Muscle of arm (tissue), 12 donors: ENCODE data around the gene EFEMP1. TPM values are rescaled to one million over a fixed set of nuclear protein-coding genes. Genes with fewer than 3 reads are reported as not detected.

ENCODE experiments used
- DNase-seq: peaks from one replicate; pipeline ENCODE4 v3.0.0-alpha.2; 2013
- polyA plus RNA-seq, 12 donors: library from polyadenylated mRNA; unstranded; fragments of 120-200 nt; gene quantifications; one replicate each; pipeline ENCODE4 v1.2.1, GENCODE V29; 2013; ENCODE audit not compliant: insufficient read length in 12 of 12

The EFEMP1 gene
- polyA plus RNA-seq, 12 donors: 19.1 to 74.2 (median 35.5) TPM; not detected in 1

- no peak for DNase-seq
Observed at GRCh38 chr2:55901322-55901721, 22.3 kb downstream of the EFEMP1 start.

- no peak for DNase-seq
Observed at GRCh38 chr2:55899881-55900280, 23.7 kb downstream of the EFEMP1 start.

GRCh38 chr2:55898386-55899040 is 25.1 kb downstream of the EFEMP1 start:
- no peak for DNase-seq

GRCh38 chr2:55896633-55897032 is 26.9 kb downstream of the EFEMP1 start:
- DNase-seq: no peak

GRCh38 chr2:55894720-55895119 is 28.9 kb downstream of the EFEMP1 start:
- DNase-seq: no peak

- no peak for DNase-seq
Observed at GRCh38 chr2:55891671-55892094, 31.9 kb downstream of the EFEMP1 start.

GRCh38 chr2:55888936-55889335 is 34.6 kb downstream of the EFEMP1 start:
- no peak for DNase-seq

GRCh38 chr2:55887901-55888624 is 35.5 kb downstream of the EFEMP1 start:
- DNase-seq: no peak

- no peak for DNase-seq
Observed at GRCh38 chr2:55887351-55887750, 36.2 kb downstream of the EFEMP1 start.

GRCh38 chr2:55885944-55886281 is 37.7 kb downstream of the EFEMP1 start:
- DNase-seq: no peak

- no peak for DNase-seq
Observed at GRCh38 chr2:55885127-55885943, 38.2 kb downstream of the EFEMP1 start.

GRCh38 chr2:55883829-55884228 is 39.8 kb downstream of the EFEMP1 start:
- DNase-seq: no peak

- no peak for DNase-seq
Observed at GRCh38 chr2:55883357-55883756, 40.2 kb downstream of the EFEMP1 start.

GRCh38 chr2:55882954-55883353 is 40.6 kb downstream of the EFEMP1 start:
- no peak for DNase-seq

GRCh38 chr2:55880416-55881143 is 43.0 kb downstream of the EFEMP1 start:
- DNase-seq: no peak

- DNase-seq: no peak
Observed at GRCh38 chr2:55879976-55880375, 43.6 kb downstream of the EFEMP1 start.

GRCh38 chr2:55877087-55877436 is 46.5 kb downstream of the EFEMP1 start:
- DNase-seq: no peak

GRCh38 chr2:55876429-55877086 is 47.0 kb downstream of the EFEMP1 start:
- DNase-seq: no peak

- no peak for DNase-seq
Observed at GRCh38 chr2:55875434-55876135, 48.0 kb downstream of the EFEMP1 start.

GRCh38 chr2:55874338-55874737 is 49.2 kb downstream of the EFEMP1 start:
- no peak for DNase-seq

GRCh38 chr2:55871637-55872036 is 51.9 kb downstream of the EFEMP1 start:
- DNase-seq: no peak
